OCI-LY3 (cell line): ENCODE measurements around the gene FGG.

Experiments
- H2AFZ ChIP-seq: fragments of 200-600, 300-600 bp; shearing (Covaris generic); 2 replicates; pipeline ENCODE4 v1.6.0; 2014; ENCODE audit warnings: antibody characterized with exemption, low read depth, low read length
- H3K27ac ChIP-seq: fragments of 200-600, 300-600 bp; sonication (generic); 2 replicates; pipeline ENCODE4 v1.5.1; 2014; ENCODE audit warnings: mild to moderate bottlenecking, low read length, moderate library complexity, mixed read lengths
- H3K27me3 ChIP-seq: fragments of 200-600, 300-600 bp; sonication (generic); 2 replicates; pipeline ENCODE4 v1.6.1; 2014; ENCODE audit warnings: low read depth, low read length, mixed read lengths
- H3K36me3 ChIP-seq: fragments of 200-600, 300-600 bp; sonication (generic); replicated peaks from 2 replicates; pipeline ENCODE3; 2014; ENCODE audit warnings: low read depth, low read length, mixed read lengths
- H3K4me1 ChIP-seq: fragments of 300-600, 200-600 bp; sonication (generic); 2 replicates; pipeline ENCODE4 v1.6.1; 2014; ENCODE audit warnings: low read length, mixed read lengths
- H3K4me2 ChIP-seq: fragments of 200-600, 300-600 bp; sonication (generic); 2 replicates; pipeline ENCODE4 v1.6.1; 2014; ENCODE audit warnings: low read length, mixed read lengths
- H3K4me3 ChIP-seq: fragments of 300-600, 200-600 bp; sonication (generic); 2 replicates; pipeline ENCODE4 v1.5.1; 2014; ENCODE audit warnings: antibody characterized with exemption, mild to moderate bottlenecking, low read length, moderate library complexity
- H3K79me2 ChIP-seq: fragments of 300-600, 200-600 bp; shearing (Covaris generic); 2 replicates; pipeline ENCODE4 v1.6.1; 2014; ENCODE audit warnings: mild to moderate bottlenecking, low read length, mixed read lengths
- H3K9ac ChIP-seq: fragments of 300-600, 200-600 bp; shearing (Covaris generic); 2 replicates; pipeline ENCODE4 v1.6.0; 2014; ENCODE audit warnings: mild to moderate bottlenecking, low read length, moderate library complexity
- H3K9me3 ChIP-seq: fragments of 200-600, 300-600 bp; shearing (Covaris generic); 2 replicates; pipeline ENCODE4 v1.6.1; 2014; ENCODE audit warnings: low read length, mixed read lengths; ENCODE audit not compliant: insufficient read depth
- H4K20me1 ChIP-seq: fragments of 200-600, 300-600 bp; sonication (generic); 2 replicates; pipeline ENCODE4 v1.6.1; 2016; ENCODE audit warnings: low read length, mixed read lengths; ENCODE audit not compliant: insufficient read depth
- EZH2phosphoT487 ChIP-seq: fragments of 200-600 bp; shearing (Covaris generic); IDR thresholded peaks from 2 replicates; pipeline ENCODE4 v1.6.1; 2018; ENCODE audit warnings: antibody characterized with exemption, mixed run types, low read depth
- TF ChIP-seq, protein P1 (sequence below): fragments of 200-600, 300-600 bp; sonication (generic); IDR thresholded peaks from 2 replicates; pipeline ENCODE4 v1.5.1; 2014; ENCODE audit warnings: antibody characterized with exemption, low read length, low read depth

FGG gene

DNA sequence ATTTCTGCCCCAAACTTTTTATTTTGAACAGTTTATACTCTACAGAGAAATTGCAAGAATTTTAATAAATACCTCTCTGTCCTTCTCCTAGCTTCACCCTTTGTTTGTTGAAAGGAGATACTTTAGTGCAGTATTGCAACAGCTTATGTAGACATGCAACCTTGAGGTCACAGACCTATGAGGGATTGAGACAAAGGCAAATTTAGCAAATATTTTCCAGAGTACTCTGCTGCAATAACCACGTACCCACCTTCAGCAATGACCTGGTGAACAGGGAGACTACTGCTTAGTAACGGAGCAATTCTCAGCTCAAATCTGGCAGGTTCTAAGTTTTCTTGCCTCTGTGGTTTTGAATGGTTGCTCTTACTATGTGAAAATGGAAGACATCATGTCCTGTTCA, 35.1 kb downstream of the FGG start:
- TF ChIP-seq, protein P1, sequence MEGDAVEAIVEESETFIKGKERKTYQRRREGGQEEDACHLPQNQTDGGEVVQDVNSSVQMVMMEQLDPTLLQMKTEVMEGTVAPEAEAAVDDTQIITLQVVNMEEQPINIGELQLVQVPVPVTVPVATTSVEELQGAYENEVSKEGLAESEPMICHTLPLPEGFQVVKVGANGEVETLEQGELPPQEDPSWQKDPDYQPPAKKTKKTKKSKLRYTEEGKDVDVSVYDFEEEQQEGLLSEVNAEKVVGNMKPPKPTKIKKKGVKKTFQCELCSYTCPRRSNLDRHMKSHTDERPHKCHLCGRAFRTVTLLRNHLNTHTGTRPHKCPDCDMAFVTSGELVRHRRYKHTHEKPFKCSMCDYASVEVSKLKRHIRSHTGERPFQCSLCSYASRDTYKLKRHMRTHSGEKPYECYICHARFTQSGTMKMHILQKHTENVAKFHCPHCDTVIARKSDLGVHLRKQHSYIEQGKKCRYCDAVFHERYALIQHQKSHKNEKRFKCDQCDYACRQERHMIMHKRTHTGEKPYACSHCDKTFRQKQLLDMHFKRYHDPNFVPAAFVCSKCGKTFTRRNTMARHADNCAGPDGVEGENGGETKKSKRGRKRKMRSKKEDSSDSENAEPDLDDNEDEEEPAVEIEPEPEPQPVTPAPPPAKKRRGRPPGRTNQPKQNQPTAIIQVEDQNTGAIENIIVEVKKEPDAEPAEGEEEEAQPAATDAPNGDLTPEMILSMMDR: no peak
- no peak for TF ChIP-seq EZH2phosphoT487
- Histone ChIP-seq H3K4me1 (peaks cover 7% of the 10 kb centered on the region), H3K9ac (no peak overlapping the region), H3K4me3 (no peak overlapping the region), H3K36me3 (no peaks in the 10 kb centered on the region), H3K79me2 (no peaks in the 10 kb centered on the region), H4K20me1 (no peaks in the 10 kb centered on the region), H2AFZ (no peak overlapping the region), H3K27me3 (0 out of 2 replicates have a peak, but pooled peaks cover 7% of the 10 kb centered on the region), H3K27ac (no peak overlapping the region), H3K4me2 (no peak overlapping the region), H3K9me3 (no peaks in the 10 kb centered on the region)

- no peak overlapping the region for H3K27ac ChIP-seq
- H3K36me3 ChIP-seq: no peaks in the 10 kb centered on the region
- no peak overlapping the region for H3K4me3 ChIP-seq
- H3K79me2 ChIP-seq: no peaks in the 10 kb centered on the region
- H3K9me3 ChIP-seq: no peaks in the 10 kb centered on the region
- no peak overlapping the region for H2AFZ ChIP-seq
- TF ChIP-seq EZH2phosphoT487: no peak
- TF ChIP-seq, protein P1: no peak
- H3K4me2 ChIP-seq: no peak overlapping the region
- H4K20me1 ChIP-seq: no peaks in the 10 kb centered on the region
- H3K9ac ChIP-seq: no peak overlapping the region
- H3K27me3 ChIP-seq: 0 out of 2 replicates have a peak, but pooled peaks cover 7% of the 10 kb centered on the region
- peaks cover 7% of the 10 kb centered on the region for H3K4me1 ChIP-seq
Measured at GRCh38 chr4:154574311-154574710, 38.1 kb downstream of the FGG start.

DNA sequence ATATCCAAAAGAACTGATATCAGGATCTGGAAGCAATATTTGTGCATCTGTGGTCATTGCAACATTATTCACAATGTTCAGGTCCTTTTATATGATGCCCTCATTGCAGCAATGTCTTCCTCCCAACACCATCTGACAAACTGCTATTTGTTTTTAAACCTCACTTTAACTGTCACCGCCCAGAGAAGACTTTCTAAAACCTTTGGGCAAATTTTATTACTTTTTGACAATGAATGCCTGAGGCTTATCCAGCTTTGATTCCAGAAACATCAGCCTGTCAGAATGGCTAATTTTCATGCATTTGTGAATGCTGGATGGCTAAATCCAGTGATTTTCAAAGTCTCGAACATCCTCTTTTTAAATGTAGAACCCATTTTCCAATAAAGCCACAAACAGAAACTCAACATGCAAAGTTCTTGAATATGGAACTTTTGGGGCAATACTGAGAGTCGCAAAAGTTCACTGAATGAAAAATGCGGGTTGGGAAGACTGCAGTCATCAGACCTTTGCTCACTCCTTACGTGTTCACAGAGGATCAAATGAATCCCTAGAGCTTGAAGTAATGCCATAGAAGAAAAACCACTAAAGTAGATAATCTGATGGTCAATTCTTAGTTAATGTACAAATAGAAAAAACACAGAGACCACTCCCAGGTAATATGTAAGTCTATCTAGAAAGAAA, 39.1 kb downstream of the FGG start:
- no peaks in the 10 kb centered on the region for H3K79me2 ChIP-seq
- H3K9me3 ChIP-seq: no peaks in the 10 kb centered on the region
- H3K4me1 ChIP-seq: peaks cover 7% of the 10 kb centered on the region
- H3K4me2 ChIP-seq: no peak overlapping the region
- no peak overlapping the region for H3K4me3 ChIP-seq
- TF ChIP-seq, protein P1: no peak
- TF ChIP-seq EZH2phosphoT487: no peak
- no peak overlapping the region for H3K27ac ChIP-seq
- H4K20me1 ChIP-seq: no peaks in the 10 kb centered on the region
- H3K27me3 ChIP-seq: 0 out of 2 replicates have a peak, but pooled peaks cover 7% of the 10 kb centered on the region
- no peak overlapping the region for H3K9ac ChIP-seq
- no peaks in the 10 kb centered on the region for H3K36me3 ChIP-seq
- peak overlapping the region; percentile 24; the same call in 1 of the 2 replicates for H2AFZ ChIP-seq

DNA sequence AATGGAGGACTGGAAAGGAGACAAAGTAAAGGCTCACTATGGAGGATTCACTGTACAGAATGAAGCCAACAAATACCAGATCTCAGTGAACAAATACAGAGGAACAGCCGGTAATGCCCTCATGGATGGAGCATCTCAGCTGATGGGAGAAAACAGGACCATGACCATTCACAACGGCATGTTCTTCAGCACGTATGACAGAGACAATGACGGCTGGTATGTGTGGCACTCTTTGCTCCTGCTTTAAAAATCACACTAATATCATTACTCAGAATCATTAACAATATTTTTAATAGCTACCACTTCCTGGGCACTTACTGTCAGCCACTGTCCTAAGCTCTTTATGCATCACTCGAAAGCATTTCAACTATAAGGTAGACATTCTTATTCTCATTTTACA, 42.9 kb downstream of the FGG start:
- no peak overlapping the region for H3K9ac ChIP-seq
- no peak overlapping the region for H3K27ac ChIP-seq
- TF ChIP-seq, protein P1: no peak
- TF ChIP-seq EZH2phosphoT487: no peak
- no peak overlapping the region for H2AFZ ChIP-seq
- H3K4me1 ChIP-seq: peaks cover 7% of the 10 kb centered on the region
- no peaks in the 10 kb centered on the region for H3K9me3 ChIP-seq
- H3K4me2 ChIP-seq: no peak overlapping the region
- H4K20me1 ChIP-seq: no peaks in the 10 kb centered on the region
- H3K79me2 ChIP-seq: no peaks in the 10 kb centered on the region
- 0 out of 2 replicates have a peak, but pooled peaks cover 7% of the 10 kb centered on the region for H3K27me3 ChIP-seq
- no peak overlapping the region for H3K4me3 ChIP-seq
- no peaks in the 10 kb centered on the region for H3K36me3 ChIP-seq
